Loucy (cell line): ENCODE data around the gene MAPK6.
"Not testable (repeated sequence)": the region's sequence is repeated elsewhere in the genome, so short reads cannot be mapped to it uniquely, and the experiment has no call there.

ENCODE experiments used
- CTCF ChIP-seq: fragments of 200-600 bp; sonication (generic); conservative IDR thresholded peaks from 2 replicates; pipeline ENCODE4 v1.5.1; 2014; ENCODE audit warnings: mild to moderate bottlenecking, antibody characterized with exemption, low read length
- EZH2phosphoT487 ChIP-seq: fragments of 200-600 bp; IDR thresholded peaks from 2 replicates; pipeline ENCODE4 v1.6.1; 2018; ENCODE audit warnings: antibody characterized with exemption, mild to moderate bottlenecking, moderate library complexity, borderline replicate concordance

GRCh38 chr15:52096536-52096935, 77.5 kb downstream of the MAPK6 start:
- TF ChIP-seq EZH2phosphoT487, CTCF: not testable (repeated sequence)
